HG03378 (cell line): ENCODE measurements around the gene RAPSN.

Experiments used
- ATAC-seq: cut with Tn5 transposase; IDR thresholded peaks from one replicate; pipeline ENCODE4 v1.9.1; 2021; ENCODE audit warnings: mild to moderate bottlenecking, moderate library complexity; ENCODE audit not compliant: unreplicated experiment

RAPSN gene

GRCh38 chr11:47409440-47410369, 39.2 kb downstream of the RAPSN start:
- ATAC-seq, result no peak

- no peak for ATAC-seq
These were observed 40.1 kb downstream of the RAPSN start for GRCh38 chr11:47408598-47409439.

- peak; percentile 73 for ATAC-seq
These were observed 41.0 kb downstream of the RAPSN start, which contains the start of gene SLC39A13 for GRCh38 chr11:47407746-47408590. Gene SLC39A13 (plus strand): TSS chr11:47408590. CDS start chr11:47410095, 1,505 bp downstream.

- ATAC-seq, result no peak
These were observed 41.8 kb downstream of the RAPSN start for GRCh38 chr11:47406896-47407745.

- no peak for ATAC-seq
These were observed 45.4 kb downstream of the RAPSN start for GRCh38 chr11:47403571-47403970.

GRCh38 chr11:47403135-47403534, 45.8 kb downstream of the RAPSN start:
- ATAC-seq, result no peak

GRCh38 chr11:47400768-47401279, 48.1 kb downstream of the RAPSN start:
- peak; percentile 69 for ATAC-seq

GRCh38 chr11:47399860-47400767, 48.8 kb downstream of the RAPSN start:
- ATAC-seq, result peak; percentile 29

- ATAC-seq, result no peak
These were observed 50.4 kb downstream of the RAPSN start for GRCh38 chr11:47398551-47398950.

- ATAC-seq, result no peak
These were observed 50.9 kb downstream of the RAPSN start for GRCh38 chr11:47398011-47398410.

GRCh38 chr11:47396049-47396320, 53.0 kb downstream of the RAPSN start:
- ATAC-seq, result no peak

GRCh38 chr11:47395223-47396048, 53.5 kb downstream of the RAPSN start:
- ATAC-seq, result no peak

GRCh38 chr11:47394322-47395222, 54.4 kb downstream of the RAPSN start:
- ATAC-seq, result no peak

GRCh38 chr11:47394050-47394321, 55.0 kb downstream of the RAPSN start:
- no peak for ATAC-seq

- ATAC-seq, result no peak
These were observed 55.5 kb downstream of the RAPSN start for GRCh38 chr11:47393163-47394049.

- ATAC-seq, result no peak
These were observed 56.3 kb downstream of the RAPSN start for GRCh38 chr11:47392546-47393162.
